C4-2B (cell line): Measurements from ENCODE around the gene ADGRB3.

Source experiments
- ZFX ChIP-seq: fragments of 450-650 bp; IDR thresholded peaks from 2 replicates; pipeline ENCODE4 v1.6.1; 2017
- TF ChIP-seq, protein P1 (sequence below): fragments of 450-650 bp; conservative IDR thresholded peaks from 2 replicates; pipeline ENCODE4 v1.5.1; 2017; ENCODE audit warnings: mild to moderate bottlenecking

DNA sequence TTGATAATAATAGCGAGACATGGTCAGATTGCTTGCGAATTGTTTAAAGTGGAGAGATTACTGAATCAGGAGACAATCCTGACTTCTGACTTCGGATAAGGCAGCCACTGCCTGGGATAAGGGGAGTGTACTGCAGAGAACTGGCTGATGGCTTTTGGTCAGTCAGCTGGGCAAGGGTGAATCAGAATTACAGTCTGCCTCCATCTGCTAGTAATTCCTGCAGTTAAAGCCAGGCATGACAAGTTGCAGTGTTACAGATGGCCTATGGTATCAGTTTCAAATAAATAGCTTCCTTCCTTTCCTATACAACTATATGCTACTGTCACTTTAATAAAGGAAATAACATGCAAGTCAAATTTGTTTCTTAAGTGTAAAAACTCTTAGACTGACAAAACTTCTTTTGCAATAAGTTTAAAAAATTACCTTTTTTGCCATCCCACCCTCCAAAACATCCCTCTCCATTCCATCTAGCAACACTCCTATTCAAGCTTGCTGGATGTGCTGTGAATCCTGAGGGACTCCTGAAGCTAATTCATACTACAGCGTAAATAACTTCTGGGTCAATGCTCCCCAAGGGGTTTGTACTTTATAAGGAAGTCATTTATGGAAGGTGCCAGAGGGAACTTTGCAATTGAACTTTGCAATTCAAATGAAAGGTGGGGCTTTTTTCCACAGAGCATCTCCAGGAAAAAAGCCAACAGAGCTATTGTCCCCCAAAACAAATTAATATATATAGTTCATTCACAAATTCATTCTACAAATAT is 245.2 kb downstream of the ADGRB3 start:
- TF ChIP-seq, protein P1, sequence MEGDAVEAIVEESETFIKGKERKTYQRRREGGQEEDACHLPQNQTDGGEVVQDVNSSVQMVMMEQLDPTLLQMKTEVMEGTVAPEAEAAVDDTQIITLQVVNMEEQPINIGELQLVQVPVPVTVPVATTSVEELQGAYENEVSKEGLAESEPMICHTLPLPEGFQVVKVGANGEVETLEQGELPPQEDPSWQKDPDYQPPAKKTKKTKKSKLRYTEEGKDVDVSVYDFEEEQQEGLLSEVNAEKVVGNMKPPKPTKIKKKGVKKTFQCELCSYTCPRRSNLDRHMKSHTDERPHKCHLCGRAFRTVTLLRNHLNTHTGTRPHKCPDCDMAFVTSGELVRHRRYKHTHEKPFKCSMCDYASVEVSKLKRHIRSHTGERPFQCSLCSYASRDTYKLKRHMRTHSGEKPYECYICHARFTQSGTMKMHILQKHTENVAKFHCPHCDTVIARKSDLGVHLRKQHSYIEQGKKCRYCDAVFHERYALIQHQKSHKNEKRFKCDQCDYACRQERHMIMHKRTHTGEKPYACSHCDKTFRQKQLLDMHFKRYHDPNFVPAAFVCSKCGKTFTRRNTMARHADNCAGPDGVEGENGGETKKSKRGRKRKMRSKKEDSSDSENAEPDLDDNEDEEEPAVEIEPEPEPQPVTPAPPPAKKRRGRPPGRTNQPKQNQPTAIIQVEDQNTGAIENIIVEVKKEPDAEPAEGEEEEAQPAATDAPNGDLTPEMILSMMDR = no peak
- TF ChIP-seq ZFX = no peak
